Mammary epithelial cell (primary cell): Measurements from ENCODE around the gene COMT.

Experiments
- EZH2 ChIP-seq: IDR thresholded peaks from 2 replicates; pipeline ENCODE4 v1.6.1; 2012; ENCODE audit warnings: low read length, inconsistent platforms, borderline replicate concordance
- TF ChIP-seq, protein P1 (sequence below), 2 donors: IDR thresholded peaks in 1 of 2; conservative IDR thresholded peaks in 1 of 2; 2 replicates each; pipeline ENCODE4 v1.5.1; 2011 to 2012; ENCODE audit warnings: inconsistent platforms in 2 of 2, low read length in 2 of 2, mild to moderate bottlenecking in 2 of 2, control low read depth in 1 of 2, low read depth in 1 of 2; ENCODE audit not compliant: insufficient read depth in 1 of 2; ENCODE audit errors: extremely low read depth in 1 of 2

DNA sequence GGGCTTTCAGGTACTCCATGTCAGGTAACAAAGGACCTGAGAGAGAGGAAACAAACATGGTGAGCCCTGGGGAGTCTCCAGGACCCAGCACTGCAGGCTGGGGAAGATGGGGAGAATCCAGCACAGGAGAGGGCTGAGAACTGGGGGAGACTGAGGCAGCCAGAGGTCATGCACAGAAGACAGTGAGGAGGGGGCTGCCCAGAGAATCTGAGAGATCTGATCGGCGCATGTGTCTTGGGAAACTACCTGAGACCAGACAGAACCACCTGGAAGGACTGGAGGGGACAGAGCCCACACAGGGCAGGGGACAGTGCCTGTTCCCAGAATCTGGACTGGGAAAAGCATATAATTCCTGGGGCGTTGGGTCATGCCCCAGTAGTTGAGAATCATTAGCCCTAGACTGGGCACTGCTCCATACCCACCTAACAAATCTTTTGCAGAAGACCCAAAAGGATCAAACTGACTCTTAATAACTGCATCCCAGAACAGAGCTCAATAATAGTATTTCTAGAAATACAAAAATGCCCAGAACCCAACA is 20.0 kb upstream of the COMT start:
- TF ChIP-seq, protein P1, sequence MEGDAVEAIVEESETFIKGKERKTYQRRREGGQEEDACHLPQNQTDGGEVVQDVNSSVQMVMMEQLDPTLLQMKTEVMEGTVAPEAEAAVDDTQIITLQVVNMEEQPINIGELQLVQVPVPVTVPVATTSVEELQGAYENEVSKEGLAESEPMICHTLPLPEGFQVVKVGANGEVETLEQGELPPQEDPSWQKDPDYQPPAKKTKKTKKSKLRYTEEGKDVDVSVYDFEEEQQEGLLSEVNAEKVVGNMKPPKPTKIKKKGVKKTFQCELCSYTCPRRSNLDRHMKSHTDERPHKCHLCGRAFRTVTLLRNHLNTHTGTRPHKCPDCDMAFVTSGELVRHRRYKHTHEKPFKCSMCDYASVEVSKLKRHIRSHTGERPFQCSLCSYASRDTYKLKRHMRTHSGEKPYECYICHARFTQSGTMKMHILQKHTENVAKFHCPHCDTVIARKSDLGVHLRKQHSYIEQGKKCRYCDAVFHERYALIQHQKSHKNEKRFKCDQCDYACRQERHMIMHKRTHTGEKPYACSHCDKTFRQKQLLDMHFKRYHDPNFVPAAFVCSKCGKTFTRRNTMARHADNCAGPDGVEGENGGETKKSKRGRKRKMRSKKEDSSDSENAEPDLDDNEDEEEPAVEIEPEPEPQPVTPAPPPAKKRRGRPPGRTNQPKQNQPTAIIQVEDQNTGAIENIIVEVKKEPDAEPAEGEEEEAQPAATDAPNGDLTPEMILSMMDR (conservative IDR thresholded peaks at IDR 0.05 in 1 of 2, IDR thresholded peaks at IDR 0.05 in 1 of 2; ENCODE audit: extremely low read depth in 1 of 2, insufficient read depth in 1 of 2, low read depth in 1 of 2, low read length in 2 of 2): no peak
- no peak for TF ChIP-seq EZH2
